A549 treated with GW870086 at 1 μM for 4 hours (cell line): ENCODE results near the gene MIEF1. TPM values are rescaled to one million over a fixed set of nuclear protein-coding genes. Genes with fewer than 3 reads are reported as not detected.

ENCODE experiments used
- total RNA-seq: library from RNA; stranded (reverse); fragments of 200-300 nt; extraction: Qiagen RNA extraction; gene quantifications from 5 replicates; pipeline ENCODE4 v1.2.3, GENCODE V29; 2022; ENCODE audit warnings: low read depth

MIEF1 gene
- total RNA-seq: 23.3 to 27.7 TPM (median 25.6 TPM) in 5 replicates

GRCh38 chr22:39502109-39502788 lies at the start of gene MIEF1:
TSS of gene MIEF1 (plus strand) at chr22:39502290. CDS start at chr22:39511295, 9,005 bp downstream.

GRCh38 chr22:39456522-39457197 lies 45.4 kb upstream of the MIEF1 start, which contains the start of gene MGAT3:
TSS of gene MGAT3 (plus strand) at chr22:39457012. CDS start at chr22:39487348, 30,336 bp downstream.

GRCh38 chr22:39520226-39521105 lies 18.4 kb downstream of the MIEF1 start, which contains the start of gene ATF4:
TSS of gene ATF4 (plus strand) at chr22:39520562. CDS start at chr22:39521446, 884 bp downstream.

GRCh38 chr22:39532215-39533073 lies 30.4 kb downstream of the MIEF1 start, which contains the start of gene RPS19BP1:
TSS of gene RPS19BP1 (minus strand) at chr22:39532748. CDS start at chr22:39532738, 10 bp downstream.

Other genes with a start within 250 kb of the MIEF1 start
- gene RPL3, start 182.7 kb upstream of the MIEF1 start, total RNA-seq: 1,719 to 2,411 TPM (median 1,785 TPM) in 5 replicates
- 10.3 to 16.4 TPM (median 13.6 TPM) in 5 replicates for gene SYNGR1, start 152.3 kb upstream of the MIEF1 start, total RNA-seq
- 6.6 to 11.6 TPM (median 10.7 TPM) in 5 replicates for gene TAB1, start 102.5 kb upstream of the MIEF1 start, total RNA-seq
- 0.54 to 1.1 TPM (median 0.81 TPM) in 5 replicates for gene MGAT3, start 45.3 kb upstream of the MIEF1 start, total RNA-seq
- gene ATF4, start 18.3 kb downstream of the MIEF1 start, total RNA-seq: 303 to 397 TPM (median 359 TPM) in 5 replicates
- gene RPS19BP1, start 30.5 kb downstream of the MIEF1 start, total RNA-seq: 82.1 to 117 TPM (median 101 TPM) in 5 replicates
- 0.03 to 0.08 TPM (median 0.06 TPM) in 5 replicates for gene CACNA1I, start 68.5 kb downstream of the MIEF1 start, total RNA-seq